Left hindlimb (tissue), 1 donor: Measurements from ENCODE around the gene TINAGL1.

Experiments
- DNase-seq: peaks from one replicate; pipeline ENCODE4 v3.0.0-alpha.2; 2018

The TINAGL1 gene

DNA sequence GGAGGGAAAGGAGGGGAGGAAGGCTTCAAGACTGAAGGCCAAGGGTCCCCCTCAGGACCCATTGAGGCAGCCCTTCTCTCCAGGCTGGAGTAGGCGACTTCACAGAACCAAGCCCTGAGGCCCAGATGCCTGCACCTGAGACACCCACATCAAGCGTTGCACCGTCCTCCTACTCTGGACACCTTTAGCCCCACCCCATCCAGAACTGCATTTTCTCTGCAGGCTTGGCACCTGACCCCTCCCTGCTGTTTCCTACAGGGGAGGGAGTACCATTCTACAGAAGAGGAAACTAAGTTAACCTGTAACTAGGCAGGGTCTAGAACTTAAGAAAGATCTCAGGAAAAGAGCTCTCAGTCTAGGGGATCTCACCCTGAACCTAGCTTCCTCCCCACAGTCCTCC is 56.3 kb downstream of the TINAGL1 start:
- no peak for DNase-seq

DNA sequence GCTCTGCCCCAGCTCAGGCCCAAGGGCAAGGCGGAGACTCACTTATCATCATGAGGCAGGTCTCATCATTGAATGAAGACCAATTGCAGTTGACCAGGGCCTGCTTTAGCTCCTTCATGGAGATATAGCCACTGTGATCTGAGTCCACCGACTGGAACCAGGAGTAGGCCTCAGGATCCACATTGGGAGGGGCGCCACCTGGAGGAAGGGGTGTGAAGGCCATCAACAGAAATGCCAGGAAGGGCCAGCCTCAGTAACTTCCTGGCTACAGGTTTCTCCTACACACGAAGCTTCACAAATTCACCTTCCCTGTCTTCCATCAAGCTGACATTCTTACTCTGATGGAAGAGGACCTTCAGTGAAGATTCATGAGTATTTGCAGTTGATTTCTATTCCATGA is 56.8 kb downstream of the TINAGL1 start:
- DNase-seq = no peak
